Skeletal muscle satellite cell (primary cell): ENCODE measurements around the gene CETP.

ENCODE experiments used
- H3K27me3 ChIP-seq: 2 replicates; pipeline ENCODE4 v1.7.0; 2013; ENCODE audit warnings: low read length; ENCODE audit not compliant: control insufficient read depth, insufficient read depth
- H3K36me3 ChIP-seq: 2 replicates; pipeline ENCODE4 v1.7.0; 2013; ENCODE audit warnings: mild to moderate bottlenecking, control low read depth, low read length; ENCODE audit not compliant: insufficient read depth
- H3K4me1 ChIP-seq: 2 replicates; pipeline ENCODE4 v1.7.0; 2013; ENCODE audit warnings: low read length; ENCODE audit not compliant: control insufficient read depth, insufficient read depth
- H3K4me2 ChIP-seq: 2 replicates; pipeline ENCODE4 v1.7.0; 2013; ENCODE audit warnings: mild to moderate bottlenecking, low read length
- H3K4me3 ChIP-seq: 2 replicates; pipeline ENCODE4 v1.7.0; 2013; ENCODE audit warnings: low read length
- H3K9ac ChIP-seq: 2 replicates; pipeline ENCODE4 v1.7.0; 2013; ENCODE audit warnings: mild to moderate bottlenecking, low read depth, low read length, moderate library complexity
- H3K9me3 ChIP-seq: replicated peaks from 2 replicates; pipeline ENCODE4 v1.7.0; 2013; ENCODE audit warnings: mild to moderate bottlenecking, control low read depth, low read length

CETP gene

GRCh38 chr16:56938664-56939513 lies 22.9 kb upstream of the CETP start:
- Histone ChIP-seq H3K27me3 (no peaks in the 10 kb centered on the region), H3K4me3 (no peak overlapping the region), H3K4me1 (peaks cover 32% of the 10 kb centered on the region), H3K36me3 (peaks cover 92% of the 10 kb centered on the region), H3K9me3 (no peaks in the 10 kb centered on the region), H3K9ac (peak overlapping the region; percentile 35), H3K4me2 (peak overlapping the region; percentile 21)

GRCh38 chr16:56939801-56940200 lies 21.9 kb upstream of the CETP start:
- Histone ChIP-seq H3K4me3 (no peak overlapping the region), H3K27me3 (no peaks in the 10 kb centered on the region), H3K4me2 (no peak overlapping the region), H3K9ac (peak overlapping the region; percentile 35), H3K9me3 (no peaks in the 10 kb centered on the region), H3K36me3 (peaks cover 97% of the 10 kb centered on the region), H3K4me1 (peaks cover 32% of the 10 kb centered on the region)

GRCh38 chr16:56941092-56941491 lies 20.7 kb upstream of the CETP start:
- no peak overlapping the region for H3K9ac ChIP-seq
- H3K4me2 ChIP-seq = no peak overlapping the region
- peaks cover 92% of the 10 kb centered on the region for H3K36me3 ChIP-seq
- no peaks in the 10 kb centered on the region for H3K27me3 ChIP-seq
- H3K9me3 ChIP-seq = no peaks in the 10 kb centered on the region
- H3K4me1 ChIP-seq = peaks cover 20% of the 10 kb centered on the region
- H3K4me3 ChIP-seq = no peak overlapping the region

DNA sequence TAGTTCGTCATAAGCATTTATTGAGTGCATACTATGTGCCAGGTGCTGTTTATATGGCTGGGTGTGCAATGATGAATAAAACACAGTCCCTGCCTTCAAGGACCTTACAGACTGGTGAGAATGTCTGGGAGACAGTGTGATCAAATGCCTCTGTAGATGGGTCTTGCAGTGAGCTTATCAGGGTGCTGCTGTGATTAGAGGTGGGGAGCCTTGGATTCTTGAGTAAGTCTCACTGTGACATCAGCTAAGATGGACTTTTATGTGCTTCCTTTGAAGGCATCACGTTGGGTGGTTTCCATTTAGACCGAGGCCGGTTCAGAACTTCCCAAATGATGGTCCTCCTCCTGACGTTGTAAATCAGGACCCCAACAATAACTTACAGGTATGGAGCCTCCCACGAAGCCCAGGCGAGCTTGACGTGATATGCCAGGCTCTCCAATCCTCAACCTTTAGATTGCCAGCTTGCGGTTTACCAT lies 19.9 kb upstream of the CETP start:
- no peak overlapping the region for H3K4me3 ChIP-seq
- H3K4me1 ChIP-seq = peaks cover 14% of the 10 kb centered on the region
- no peak overlapping the region for H3K4me2 ChIP-seq
- H3K9ac ChIP-seq = no peak overlapping the region
- no peaks in the 10 kb centered on the region for H3K9me3 ChIP-seq
- H3K36me3 ChIP-seq = peaks cover 91% of the 10 kb centered on the region
- H3K27me3 ChIP-seq = no peaks in the 10 kb centered on the region

DNA sequence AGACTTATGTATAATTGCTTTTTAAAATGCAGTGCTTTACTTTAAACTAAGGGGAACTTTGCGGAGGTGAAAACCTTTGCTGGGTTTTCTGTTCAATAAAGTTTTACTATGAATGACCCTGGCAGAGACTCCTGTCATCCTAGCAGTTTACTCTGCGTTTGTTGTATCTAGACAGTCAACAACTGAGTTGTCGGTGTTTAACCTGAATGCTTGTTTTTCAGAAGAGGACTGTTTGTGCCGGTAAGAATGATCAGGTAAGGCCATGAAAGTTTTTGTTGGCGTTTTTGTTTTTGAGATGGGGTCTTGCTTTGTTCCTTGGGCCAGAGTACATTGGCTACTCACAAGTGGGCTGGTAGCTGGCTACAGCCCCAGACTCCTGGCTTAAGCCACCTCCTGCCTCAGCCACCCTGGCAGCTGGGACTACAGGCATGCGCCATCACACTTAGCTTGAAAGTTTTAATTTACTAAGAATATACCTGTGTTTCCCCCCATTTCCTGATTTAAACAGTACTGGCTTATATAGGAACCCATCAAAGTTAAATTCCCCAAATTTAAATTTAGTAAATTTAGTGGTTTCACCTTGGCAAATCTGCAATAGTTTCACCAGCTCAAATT lies 17.9 kb upstream of the CETP start:
- H3K36me3 ChIP-seq = peaks cover 73% of the 10 kb centered on the region
- H3K27me3 ChIP-seq = no peaks in the 10 kb centered on the region
- no peak overlapping the region for H3K4me3 ChIP-seq
- H3K9me3 ChIP-seq = no peaks in the 10 kb centered on the region
- H3K9ac ChIP-seq = no peak overlapping the region
- H3K4me1 ChIP-seq = peaks cover 5% of the 10 kb centered on the region
- no peak overlapping the region for H3K4me2 ChIP-seq

DNA sequence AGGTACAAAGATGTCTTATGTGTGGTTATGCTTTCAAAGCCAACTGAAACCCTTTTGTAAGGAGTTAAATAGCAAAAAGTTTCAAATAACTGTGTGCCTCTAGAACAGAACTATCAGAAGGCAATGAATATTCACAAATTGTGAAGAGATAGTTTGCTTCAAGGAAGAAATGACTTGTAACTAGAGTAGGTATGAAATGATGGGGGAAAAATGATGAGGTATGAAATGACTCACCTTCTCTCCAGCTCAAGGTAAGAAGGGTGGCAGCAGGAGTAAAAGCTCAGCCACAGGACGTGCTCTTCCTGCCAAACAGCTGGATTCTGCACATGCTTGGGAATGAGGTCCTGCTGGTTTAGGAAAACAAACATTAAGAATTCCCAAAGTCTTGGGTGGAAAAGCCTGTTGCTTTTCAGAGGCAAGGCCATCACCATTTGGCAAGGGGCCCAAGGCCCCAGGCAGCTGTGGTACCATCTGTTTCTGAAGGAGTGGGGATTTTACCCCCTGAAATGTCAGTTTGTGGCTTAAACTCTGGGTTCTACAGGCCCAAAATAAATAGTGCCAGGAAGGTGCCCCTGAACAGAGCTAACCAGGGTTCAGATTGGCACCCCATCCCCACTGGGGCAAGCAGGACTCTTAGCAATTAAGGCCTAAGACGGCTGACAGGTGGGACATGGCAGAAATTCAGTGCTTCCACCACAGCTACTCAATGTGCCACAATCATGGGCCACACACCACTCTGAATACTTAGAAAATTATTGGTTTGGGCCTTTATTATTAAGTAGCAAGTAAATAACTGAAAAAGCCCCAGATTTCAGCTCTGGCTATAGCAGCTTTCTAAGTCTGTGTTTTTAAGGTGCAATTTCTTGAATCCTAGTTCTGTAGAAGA lies 16.6 kb upstream of the CETP start:
- Histone ChIP-seq H3K9me3 (no peaks in the 10 kb centered on the region), H3K4me3 (no peak overlapping the region), H3K36me3 (peaks cover 59% of the 10 kb centered on the region), H3K27me3 (no peaks in the 10 kb centered on the region), H3K4me1 (no peaks in the 10 kb centered on the region), H3K9ac (no peak overlapping the region), H3K4me2 (no peak overlapping the region)

DNA sequence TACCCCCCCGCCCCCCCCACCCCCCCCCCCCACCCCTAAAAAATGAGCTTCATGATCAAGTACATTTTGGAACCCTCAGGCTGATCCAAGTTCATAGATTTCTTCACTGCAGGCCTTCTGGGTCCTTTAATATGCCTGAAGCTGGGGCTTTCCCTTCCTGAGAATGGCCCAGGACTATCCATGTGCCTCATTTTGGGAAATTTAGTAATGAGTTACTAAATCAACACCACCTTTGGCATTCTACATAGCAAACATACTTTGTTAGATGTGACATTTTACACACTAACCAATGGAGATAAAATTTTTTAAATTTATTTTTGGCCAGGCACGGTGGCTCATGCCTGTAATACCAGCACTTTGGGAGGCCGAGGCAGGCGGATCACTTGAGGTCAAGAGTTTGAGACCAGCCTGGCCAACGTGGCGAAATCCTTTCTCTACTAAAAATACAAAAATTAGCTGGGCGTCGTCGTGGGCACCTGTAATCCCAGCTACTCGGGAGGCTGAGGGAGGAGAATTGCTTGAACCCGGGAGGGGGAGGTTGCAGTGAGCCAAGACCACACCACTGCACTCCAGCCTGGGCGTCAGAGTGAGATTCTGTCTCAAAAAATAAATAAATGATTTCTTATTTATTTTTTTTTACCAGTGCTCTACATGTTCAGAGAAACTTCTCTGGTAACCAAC lies 15.8 kb upstream of the CETP start:
- peaks cover 51% of the 10 kb centered on the region for H3K36me3 ChIP-seq
- H3K27me3 ChIP-seq = no peaks in the 10 kb centered on the region
- no peaks in the 10 kb centered on the region for H3K4me1 ChIP-seq
- no peaks in the 10 kb centered on the region for H3K9me3 ChIP-seq
- H3K9ac ChIP-seq = no peak overlapping the region
- H3K4me2 ChIP-seq = no peak overlapping the region
- H3K4me3 ChIP-seq = no peak overlapping the region

- no peaks in the 10 kb centered on the region for H3K9me3 ChIP-seq
Measured at GRCh38 chr16:56946767-56947603, 14.8 kb upstream of the CETP start.

GRCh38 chr16:56947604-56947995 lies 14.2 kb upstream of the CETP start:
- H3K9me3 ChIP-seq = no peaks in the 10 kb centered on the region
- no peaks in the 10 kb centered on the region for H3K27me3 ChIP-seq
- H3K4me1 ChIP-seq = no peaks in the 10 kb centered on the region
- H3K36me3 ChIP-seq = peaks cover 37% of the 10 kb centered on the region
- H3K9ac ChIP-seq = no peak overlapping the region
- H3K4me3 ChIP-seq = no peak overlapping the region
- H3K4me2 ChIP-seq = no peak overlapping the region

More at GRCh38 chr16:56946767-56947603, 14.8 kb upstream of the CETP start:
- H3K4me3 ChIP-seq = no peak overlapping the region
- H3K9ac ChIP-seq = no peak overlapping the region
- no peaks in the 10 kb centered on the region for H3K4me1 ChIP-seq
- H3K36me3 ChIP-seq = peaks cover 43% of the 10 kb centered on the region
- no peaks in the 10 kb centered on the region for H3K27me3 ChIP-seq
- no peak overlapping the region for H3K4me2 ChIP-seq

DNA sequence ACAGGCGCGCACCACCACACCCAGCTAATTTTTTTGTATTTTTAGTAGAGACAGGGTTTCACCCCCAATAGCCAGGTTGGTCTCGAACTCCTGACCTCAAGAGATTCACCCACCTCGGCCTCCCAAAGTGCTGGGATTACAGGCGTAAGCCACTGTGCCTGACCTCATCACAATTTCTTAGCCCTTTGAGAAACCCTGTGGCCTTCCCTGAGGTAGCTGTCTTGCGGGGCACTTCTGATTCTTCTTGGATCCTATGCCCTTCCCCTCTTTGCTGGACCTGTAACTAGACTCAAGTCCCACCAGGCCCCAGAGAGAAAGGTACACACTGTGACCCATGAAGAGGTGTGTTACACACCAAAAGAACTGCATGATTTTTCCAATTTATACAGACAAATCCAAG lies 13.5 kb upstream of the CETP start:
- no peaks in the 10 kb centered on the region for H3K27me3 ChIP-seq
- no peak overlapping the region for H3K4me3 ChIP-seq
- H3K4me1 ChIP-seq = no peaks in the 10 kb centered on the region
- H3K36me3 ChIP-seq = peaks cover 30% of the 10 kb centered on the region
- H3K4me2 ChIP-seq = no peak overlapping the region
- no peaks in the 10 kb centered on the region for H3K9me3 ChIP-seq
- no peak overlapping the region for H3K9ac ChIP-seq
